ENCODE data around the gene GRB10. TPM values are rescaled to one million over a fixed set of nuclear protein-coding genes. Genes with fewer than 3 reads are reported as not detected.

Gene GRB10
- total and polyA plus RNA-seq, 2 of the 8 experiments (the other 6 are each of a cell fraction or from before 2014, with no cell fraction given), result 35.7 to 97.0 TPM

DNA sequence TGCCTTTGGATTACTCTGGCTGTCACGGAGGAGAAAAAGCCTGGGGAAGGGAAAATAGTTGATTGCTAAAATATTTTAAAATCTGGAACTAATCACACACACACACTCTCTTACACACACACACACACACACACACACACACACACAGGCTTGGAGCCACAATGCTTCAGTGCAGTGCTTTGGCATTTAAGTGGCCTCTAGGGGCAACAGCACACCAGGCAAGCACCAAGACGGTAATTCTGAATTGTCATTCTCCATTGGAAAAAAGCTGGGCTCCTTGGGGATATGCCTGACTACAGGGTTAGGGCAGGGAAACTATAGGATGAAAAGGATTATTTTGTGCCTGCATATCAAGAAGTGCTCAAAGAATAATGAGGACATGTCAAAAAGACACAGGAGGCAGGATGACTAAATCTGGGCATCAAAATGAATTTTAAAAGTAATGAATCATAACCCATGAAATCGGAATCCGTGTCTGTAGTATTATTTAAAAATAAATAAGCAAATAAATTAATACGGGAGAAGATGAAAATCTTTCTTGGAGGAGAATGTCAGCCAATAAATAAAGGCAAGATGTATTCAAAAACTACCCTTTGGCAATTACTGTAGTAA, 187.1 kb downstream of the GRB10 start:
- no peak for DNase-seq (ENCODE audit: low read depth in 1 of 2, low spot score in 2 of 2)
- Histone ChIP-seq H3K23ac (ENCODE audit: insufficient read length) (no peak overlapping the region), H4K8ac (ENCODE audit: extremely low read depth, insufficient read depth, low read length) (no peak overlapping the region), H3K79me2 (ENCODE audit: control insufficient read depth in 1 of 2, insufficient read depth in 2 of 2, low read length in 2 of 2) (no peaks in the 10 kb centered on the region), H3K14ac (ENCODE audit: insufficient read length) (no peak overlapping the region), H4K91ac (replicated peaks; ENCODE audit: insufficient read length, low read length) (no peak overlapping the region), H3K27ac (ENCODE audit: low read depth, low read length) (no peak overlapping the region), H2BK20ac (ENCODE audit: low read length) (no peak overlapping the region), H3K9ac (replicated peaks in 1 of 4; ENCODE audit: extremely low read depth in 1 of 4, low read depth in 3 of 4, low read length in 3 of 4) (no peak overlapping the region), H3K4me3 (ENCODE audit: extremely low read depth in 1 of 4, insufficient read depth in 2 of 4, low read depth in 3 of 4, low read length in 4 of 4) (no peak overlapping the region), H3K4me2 (ENCODE audit: insufficient read depth in 1 of 2, low read depth in 2 of 2, low read length in 2 of 2) (no peak overlapping the region), H3K27me3 (replicated peaks in 1 of 4; ENCODE audit: control insufficient read depth in 3 of 4, extremely low read depth in 1 of 4, insufficient read depth in 3 of 4, low read length in 3 of 4) (no peaks in the 10 kb centered on the region), H3K23me2 (ENCODE audit: low read depth, low read length) (no peaks in the 10 kb centered on the region), H2BK120ac (replicated peaks; ENCODE audit: low read depth, low read length) (no peak overlapping the region), H2BK5ac (ENCODE audit: low read depth, low read length) (no peak overlapping the region), H3K56ac (replicated peaks; ENCODE audit: insufficient read length, low read depth, low read length) (no peak overlapping the region), H3K4ac (replicated peaks; ENCODE audit: insufficient read length, low read depth, low read length) (no peak overlapping the region), H3K18ac (ENCODE audit: extremely low read depth, low read length) (no peak overlapping the region), H3K79me1 (ENCODE audit: low read depth, low read length) (no peaks in the 10 kb centered on the region; the same call in 1 of the 2 replicates), H4K20me1 (replicated peaks in 1 of 2; ENCODE audit: control insufficient read depth in 1 of 2, insufficient read depth in 2 of 2, low read length in 2 of 2) (peaks cover 0 to 2% of the 10 kb centered on the region in 2 experiments), H2AK5ac (ENCODE audit: low read depth, low read length) (no peak overlapping the region), H2BK15ac (ENCODE audit: low read length) (no peak overlapping the region), H3K9me3 (ENCODE audit: insufficient read depth in 2 of 2, low read depth in 1 of 2, low read length in 1 of 2) (no peaks in the 10 kb centered on the region), H2BK12ac (ENCODE audit: low read depth, low read length) (no peak overlapping the region), H3K4me1 (replicated peaks in 1 of 4; ENCODE audit: control insufficient read depth in 3 of 4, insufficient read depth in 4 of 4, low read length in 3 of 4) (no peaks in the 10 kb centered on the region; a peak in 1 of 7 replicates), H3K36me3 (ENCODE audit: control insufficient read depth in 2 of 4, insufficient read depth in 4 of 4, low read length in 3 of 4) (peaks cover 3 to 17% (median 14%) of the 10 kb centered on the region in 4 experiments; a peak in 7 of 8 replicates), H2AFZ (ENCODE audit: low read length) (no peak overlapping the region), H4K5ac (ENCODE audit: insufficient read length, low read depth, low read length) (no peak overlapping the region)
- FAIRE-seq, result peak; percentile 73
- POLR2A ChIA-PET (ENCODE audit: partially characterized antibody), result interaction anchor here (0.7 to 1.3 kb wide), 2 partner anchors 14 to 196 kb away, joined by 3 to 4 read pairs; no protein-coding TSS in a partner anchor
- CTCF ChIA-PET (ENCODE audit: partially characterized antibody), result interaction anchor here (0.6 to 4.7 kb wide), 21 partner anchors 8 to 779 kb away, joined by 3 to 33 read pairs (median 4); no protein-coding TSS in a partner anchor
- 89% methylated on average over 5 of the region's 5 CpGs; no CpG with 5 or more reads in 1 of the 2 experiments for WGBS, 2 experiments (ENCODE audit: extremely low coverage in 1 of 2, insufficient coverage in 1 of 2, insufficient read length in 1 of 2, insufficient replicate concordance in 2 of 2, low coverage in 1 of 2, low lambda C conversion rate in 2 of 2, missing lambda C conversion rate in 1 of 2)
- TF ChIP-seq CHD2 (IDR thresholded peaks at IDR 0.05; ENCODE audit: low read length) (no peak), TBP (IDR thresholded peaks at IDR 0.05; ENCODE audit: low read depth, low read length) (no peak), SP4 (IDR thresholded peaks at IDR 0.05; ENCODE audit: low read length) (no peak), TEAD4 (IDR thresholded peaks at IDR 0.05; ENCODE audit: low read depth, low read length) (0 out of 2 replicates have a peak, but pooled peaks have one; percentile 7), NRF1 (IDR thresholded peaks at IDR 0.05; ENCODE audit: low read depth, low read length) (no peak), POLR2A (IDR thresholded peaks at IDR 0.05; ENCODE audit: control extremely low read depth in 1 of 2, low read depth in 2 of 2, low read length in 2 of 2) (no peak), SP1 (IDR thresholded peaks at IDR 0.05; ENCODE audit: low read depth, low read length) (no peak), RFX5 (IDR thresholded peaks at IDR 0.05; ENCODE audit: borderline replicate concordance, low read depth, low read length) (no peak), ZNF274 (IDR thresholded peaks at IDR 0.05; ENCODE audit: borderline replicate concordance, extremely low read depth, low read length) (no peak), SUZ12 (IDR thresholded peaks at IDR 0.05; ENCODE audit: low read length) (no peak), KDM5A (IDR thresholded peaks at IDR 0.05; ENCODE audit: low read length) (no peak), RXRA (IDR thresholded peaks at IDR 0.05; ENCODE audit: insufficient read depth, low read depth, low read length) (no peak), POLR2AphosphoS5 (IDR thresholded peaks at IDR 0.05; ENCODE audit: low read depth, low read length) (no peak)
- TF ChIP-seq, protein P1, sequence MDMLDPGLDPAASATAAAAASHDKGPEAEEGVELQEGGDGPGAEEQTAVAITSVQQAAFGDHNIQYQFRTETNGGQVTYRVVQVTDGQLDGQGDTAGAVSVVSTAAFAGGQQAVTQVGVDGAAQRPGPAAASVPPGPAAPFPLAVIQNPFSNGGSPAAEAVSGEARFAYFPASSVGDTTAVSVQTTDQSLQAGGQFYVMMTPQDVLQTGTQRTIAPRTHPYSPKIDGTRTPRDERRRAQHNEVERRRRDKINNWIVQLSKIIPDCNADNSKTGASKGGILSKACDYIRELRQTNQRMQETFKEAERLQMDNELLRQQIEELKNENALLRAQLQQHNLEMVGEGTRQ (IDR thresholded peaks at IDR 0.05; ENCODE audit: low read length), result no peak

Data from H1 (cell line).